GM20000 (cell line): Measurements from ENCODE around the gene EMID1.

ENCODE experiments used
- DNase-seq: peaks from one replicate; pipeline ENCODE4 v3.0.0; 2012; ENCODE audit warnings: low spot score
- TF ChIP-seq, protein P1 (sequence below): IDR thresholded peaks from 2 replicates; pipeline ENCODE4 v1.5.1; 2012; ENCODE audit warnings: mild to moderate bottlenecking, control low read depth; ENCODE audit errors: extremely low read depth, missing control alignments

The EMID1 gene

DNA sequence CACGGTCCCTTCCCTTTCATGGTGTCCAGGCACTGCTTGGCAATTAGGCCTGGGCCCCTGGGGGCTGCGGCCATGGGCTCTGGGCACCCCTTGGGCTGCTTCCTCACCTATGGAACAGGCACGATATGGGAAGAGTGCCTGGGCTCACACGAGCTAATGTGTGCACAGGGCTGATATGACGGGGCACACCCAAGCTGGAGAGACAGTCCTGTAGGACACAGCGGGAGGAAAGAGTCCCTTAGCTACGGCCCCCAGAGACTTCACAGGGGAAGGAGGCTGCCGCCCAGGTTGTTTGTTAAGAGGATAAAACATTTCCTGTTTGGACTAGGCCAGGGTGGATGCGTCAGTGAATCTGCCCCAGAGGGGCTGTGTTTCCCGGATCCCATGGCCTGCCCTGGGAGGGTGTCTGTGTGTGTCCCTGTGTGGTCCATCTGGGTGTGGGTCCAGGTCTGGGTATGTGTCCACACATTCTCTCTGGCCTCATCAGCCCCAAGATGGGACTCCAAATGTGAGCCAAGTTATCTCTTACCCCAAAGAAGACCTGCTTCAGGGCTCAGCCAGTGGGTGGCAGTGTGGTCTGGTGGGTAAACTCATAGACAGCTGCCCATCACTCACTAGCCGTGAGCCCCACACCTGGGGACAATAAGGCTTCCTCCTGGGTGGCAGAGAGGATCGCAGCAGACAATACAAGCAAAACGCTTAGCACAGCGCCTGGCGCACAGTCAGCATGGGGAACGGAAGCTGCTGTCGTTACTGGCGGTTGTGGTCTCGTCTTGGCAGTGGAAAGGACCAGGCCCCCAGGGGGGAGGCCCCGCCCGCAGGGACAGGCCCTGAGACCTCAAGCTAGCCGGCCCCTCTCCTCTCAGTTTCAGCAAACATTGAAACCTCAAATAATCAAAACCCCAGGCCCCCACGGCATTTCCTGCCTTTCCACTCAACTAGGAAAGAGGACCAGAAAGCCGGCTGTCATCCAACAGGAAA lies 3.2 kb upstream of the EMID1 start:
- TF ChIP-seq, protein P1, sequence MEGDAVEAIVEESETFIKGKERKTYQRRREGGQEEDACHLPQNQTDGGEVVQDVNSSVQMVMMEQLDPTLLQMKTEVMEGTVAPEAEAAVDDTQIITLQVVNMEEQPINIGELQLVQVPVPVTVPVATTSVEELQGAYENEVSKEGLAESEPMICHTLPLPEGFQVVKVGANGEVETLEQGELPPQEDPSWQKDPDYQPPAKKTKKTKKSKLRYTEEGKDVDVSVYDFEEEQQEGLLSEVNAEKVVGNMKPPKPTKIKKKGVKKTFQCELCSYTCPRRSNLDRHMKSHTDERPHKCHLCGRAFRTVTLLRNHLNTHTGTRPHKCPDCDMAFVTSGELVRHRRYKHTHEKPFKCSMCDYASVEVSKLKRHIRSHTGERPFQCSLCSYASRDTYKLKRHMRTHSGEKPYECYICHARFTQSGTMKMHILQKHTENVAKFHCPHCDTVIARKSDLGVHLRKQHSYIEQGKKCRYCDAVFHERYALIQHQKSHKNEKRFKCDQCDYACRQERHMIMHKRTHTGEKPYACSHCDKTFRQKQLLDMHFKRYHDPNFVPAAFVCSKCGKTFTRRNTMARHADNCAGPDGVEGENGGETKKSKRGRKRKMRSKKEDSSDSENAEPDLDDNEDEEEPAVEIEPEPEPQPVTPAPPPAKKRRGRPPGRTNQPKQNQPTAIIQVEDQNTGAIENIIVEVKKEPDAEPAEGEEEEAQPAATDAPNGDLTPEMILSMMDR, result peak; percentile 6
- peak; percentile 93 for DNase-seq

DNA sequence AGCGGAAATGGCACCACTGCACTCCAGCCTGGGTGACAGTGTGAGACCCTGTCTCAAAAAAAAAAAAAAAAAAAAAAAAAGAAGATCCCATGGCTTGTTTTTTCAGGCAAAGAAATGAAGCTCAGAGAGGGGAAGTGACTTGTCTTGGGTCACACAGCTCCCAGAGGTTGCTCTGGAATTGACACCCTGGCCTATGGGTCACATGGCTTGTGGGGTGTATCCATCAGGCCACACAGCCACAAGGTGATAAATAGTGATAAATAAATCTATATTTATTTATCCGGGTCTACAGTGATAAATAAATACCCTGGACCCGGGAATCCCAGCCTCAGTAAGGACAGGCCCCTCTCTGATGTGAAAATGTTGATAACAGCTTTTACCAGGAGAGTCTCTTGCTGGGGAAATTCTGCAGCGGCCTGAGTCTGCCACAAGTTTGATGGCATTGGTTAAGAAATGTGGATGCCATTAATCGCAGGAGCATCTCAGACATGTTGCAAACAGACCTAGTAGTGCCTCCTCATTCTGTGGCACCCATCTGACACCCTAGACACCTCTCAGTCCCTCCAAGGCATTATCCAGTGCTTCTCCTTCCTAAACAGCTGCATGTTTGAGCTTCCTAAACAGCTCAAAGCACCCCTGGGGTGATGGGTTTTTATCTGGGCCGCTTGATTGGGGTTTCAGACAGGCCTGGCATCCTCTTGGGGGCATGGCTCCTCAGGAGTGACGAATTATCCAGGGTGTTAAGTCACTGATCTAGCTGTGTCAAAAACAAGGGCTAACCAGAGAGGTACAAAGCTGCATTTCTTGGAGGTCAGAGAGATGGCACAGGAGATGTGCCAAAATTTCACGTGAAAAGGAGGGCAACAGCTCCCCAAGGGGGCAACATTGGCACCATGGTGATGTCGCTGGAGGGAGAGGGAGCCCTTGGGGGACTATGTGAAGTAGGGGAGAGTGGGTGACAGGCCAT lies 1.9 kb upstream of the EMID1 start:
- DNase-seq, result no peak
- TF ChIP-seq, protein P1, result no peak

DNA sequence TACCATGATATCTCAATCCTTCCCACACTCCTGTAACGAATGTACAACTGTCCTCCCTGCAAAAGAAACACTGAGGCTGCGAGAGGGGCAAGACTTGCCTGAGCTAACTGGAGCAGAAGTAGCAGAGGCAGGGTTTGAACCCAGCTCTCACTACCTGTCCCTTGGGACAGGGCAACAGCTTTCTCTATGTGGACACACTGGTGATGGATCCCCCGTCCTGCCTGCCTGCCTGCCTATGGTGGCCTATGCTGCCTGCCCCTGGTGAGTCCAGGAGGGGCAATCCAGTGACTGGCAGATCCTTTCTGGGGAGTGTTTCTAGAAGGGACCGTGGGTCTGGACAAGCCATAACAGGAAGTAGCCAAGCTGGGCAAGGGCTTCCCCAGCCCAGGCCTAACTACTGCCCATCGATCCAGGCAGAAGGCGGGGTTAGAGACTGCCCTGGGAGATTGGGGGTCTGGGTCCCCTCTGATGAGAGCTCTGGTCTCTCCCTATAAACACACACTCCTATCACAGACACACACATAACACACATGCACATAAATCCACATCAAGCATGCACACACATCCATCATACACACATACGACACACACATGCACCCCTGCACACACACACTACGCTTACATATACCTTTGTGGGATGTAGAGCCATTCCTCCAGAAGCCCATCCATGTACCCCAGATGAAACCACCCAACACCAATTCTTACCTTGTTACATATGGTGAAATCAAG lies 1.1 kb upstream of the EMID1 start:
- TF ChIP-seq, protein P1, result no peak
- DNase-seq, result no peak

DNA sequence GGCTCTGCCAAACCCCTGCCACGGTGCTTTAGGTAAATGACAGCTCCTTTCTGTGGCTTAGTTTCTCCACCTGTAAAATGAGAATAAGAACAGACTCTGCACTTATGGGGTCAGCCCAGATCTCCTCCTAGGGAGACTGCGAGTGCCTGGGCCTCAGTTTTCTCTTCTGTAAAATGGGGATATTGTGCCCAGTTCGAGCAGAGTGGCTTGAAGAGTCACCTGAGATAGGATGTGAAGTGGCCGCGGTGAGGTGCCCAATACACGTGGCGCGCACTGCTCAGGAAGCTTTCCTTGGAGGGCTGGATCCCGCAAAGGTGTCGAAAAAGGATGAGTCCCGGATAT lies 473 bp upstream of the EMID1 start:
- TF ChIP-seq, protein P1, result no peak
- DNase-seq, result no peak

GRCh38 chr22:29206372-29207242 lies 911 bp downstream of the EMID1 start:
- TF ChIP-seq, protein P1, result no peak
- no peak for DNase-seq

DNA sequence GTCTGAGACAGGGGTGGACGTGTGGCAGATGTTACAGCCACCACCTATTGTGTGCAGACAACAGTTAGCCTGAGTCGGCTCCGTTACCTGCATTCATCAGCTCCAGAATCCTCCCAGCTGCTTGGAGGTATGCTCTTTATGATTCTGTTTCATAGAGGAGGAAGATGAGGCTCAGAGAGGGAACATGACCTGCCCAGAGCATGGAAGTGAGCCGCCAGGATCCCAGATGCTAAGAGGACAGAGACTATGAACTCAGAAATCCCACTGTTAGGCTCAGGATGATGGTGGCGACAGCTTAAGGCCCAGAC lies 1.5 kb downstream of the EMID1 start:
- TF ChIP-seq, protein P1, result no peak
- DNase-seq, result no peak
